ENCODE measurements around the gene MRPS34. TPM values are rescaled to one million over a fixed set of nuclear protein-coding genes. Genes with fewer than 3 reads are reported as not detected.

Gene MRPS34
- total RNA-seq, 6 experiments from 2014 or later: 122 to 161 (median 132) TPM

- no peak for DNase-seq
- Mint-ChIP-seq H3K4me3 (no peak overlapping the region), H3K36me3 (ENCODE audit: low read depth) (peaks cover 11% of the 10 kb centered on the region), H3K9me3 (no peaks in the 10 kb centered on the region), H3K27me3 (ENCODE audit: insufficient read depth) (peaks cover 13% of the 10 kb centered on the region), H3K4me1 (ENCODE audit: low read depth) (peaks cover 17% of the 10 kb centered on the region), H3K27ac (no peak overlapping the region)
- TF ChIP-seq CTCF (IDR thresholded peaks at IDR 0.05): no peak
Observed at GRCh38 chr16:1768767-1769401, 4.0 kb downstream of the MRPS34 start.

- DNase-seq: no peak
- Mint-ChIP-seq H3K4me1 (ENCODE audit: low read depth) (peaks cover 17% of the 10 kb centered on the region), H3K9me3 (no peaks in the 10 kb centered on the region), H3K27me3 (ENCODE audit: insufficient read depth) (peaks cover 12% of the 10 kb centered on the region), H3K27ac (no peak overlapping the region), H3K36me3 (ENCODE audit: low read depth) (peaks cover 11% of the 10 kb centered on the region), H3K4me3 (no peak overlapping the region)
- no peak for TF ChIP-seq CTCF (IDR thresholded peaks at IDR 0.05)
Observed at GRCh38 chr16:1768061-1768766, 4.7 kb downstream of the MRPS34 start.

- TF ChIP-seq CTCF (IDR thresholded peaks at IDR 0.05): no peak
- peaks cover 11% of the 10 kb centered on the region for H3K27me3 Mint-ChIP-seq (ENCODE audit: insufficient read depth)
- no peak for DNase-seq
- peaks cover 10% of the 10 kb centered on the region for H3K36me3 Mint-ChIP-seq (ENCODE audit: low read depth)
- peaks cover 16% of the 10 kb centered on the region for H3K4me1 Mint-ChIP-seq (ENCODE audit: low read depth)
- no peak overlapping the region for H3K4me3 Mint-ChIP-seq
- H3K9me3 Mint-ChIP-seq: no peaks in the 10 kb centered on the region
- H3K27ac Mint-ChIP-seq: no peak overlapping the region
Observed at GRCh38 chr16:1767116-1767994, 5.6 kb downstream of the MRPS34 start.

GRCh38 chr16:1766701-1767100 lies 6.2 kb downstream of the MRPS34 start:
- Mint-ChIP-seq H3K4me1 (ENCODE audit: low read depth) (peaks cover 9% of the 10 kb centered on the region), H3K4me3 (no peak overlapping the region), H3K27ac (no peak overlapping the region), H3K27me3 (ENCODE audit: insufficient read depth) (peaks cover 4% of the 10 kb centered on the region; the same call in 1 of the 2 replicates), H3K9me3 (no peaks in the 10 kb centered on the region), H3K36me3 (ENCODE audit: low read depth) (peaks cover 3% of the 10 kb centered on the region; the same call in 1 of the 2 replicates)
- no peak for TF ChIP-seq CTCF (IDR thresholded peaks at IDR 0.05)
- no peak for DNase-seq

- no peak overlapping the region for H3K4me3 Mint-ChIP-seq
- peaks cover 4% of the 10 kb centered on the region; the same call in 1 of the 2 replicates for H3K27me3 Mint-ChIP-seq (ENCODE audit: insufficient read depth)
- H3K36me3 Mint-ChIP-seq (ENCODE audit: low read depth): peaks cover 8% of the 10 kb centered on the region
- H3K27ac Mint-ChIP-seq: no peak overlapping the region
- H3K4me1 Mint-ChIP-seq (ENCODE audit: low read depth): peaks cover 8% of the 10 kb centered on the region
- DNase-seq: no peak
- TF ChIP-seq CTCF (IDR thresholded peaks at IDR 0.05): no peak
- no peaks in the 10 kb centered on the region for H3K9me3 Mint-ChIP-seq
Observed at GRCh38 chr16:1766231-1766630, 6.7 kb downstream of the MRPS34 start.
